H9 (cell line): Measurements from ENCODE around the gene ITGA2. TPM values are rescaled to one million over a fixed set of nuclear protein-coding genes. Genes with fewer than 3 reads are reported as not detected.

ENCODE experiments used
- DNase-seq: peaks from one replicate; pipeline ENCODE4 v3.0.0-alpha.2; 2017
- H2AFZ ChIP-seq: one replicate; pipeline ENCODE4 v1.6.1; 2013; ENCODE audit warnings: mild to moderate bottlenecking, low read length, control low read depth, moderate library complexity
- H2AK5ac ChIP-seq: 2 replicates; pipeline ENCODE4 v1.6.1; 2013; ENCODE audit warnings: low read length, control low read depth, mixed read lengths; ENCODE audit not compliant: insufficient read length
- H2BK120ac ChIP-seq: one replicate; pipeline ENCODE4 v1.6.1; 2013; ENCODE audit warnings: low read depth, mild to moderate bottlenecking, low read length, control low read depth, inconsistent platforms; ENCODE audit not compliant: poor library complexity, severe bottlenecking
- H2BK12ac ChIP-seq: 2 replicates; pipeline ENCODE4 v1.6.1; 2013; ENCODE audit warnings: low read length, control low read depth, mixed read lengths, low read depth; ENCODE audit not compliant: insufficient read length
- H2BK15ac ChIP-seq: 2 replicates; pipeline ENCODE4 v1.6.1; 2013; ENCODE audit warnings: low read depth, low read length, control low read depth
- H2BK20ac ChIP-seq: one replicate; pipeline ENCODE4 v1.6.1; 2013; ENCODE audit warnings: low read depth, mild to moderate bottlenecking, low read length, control low read depth, inconsistent platforms; ENCODE audit not compliant: poor library complexity, severe bottlenecking
- H2BK5ac ChIP-seq: 2 replicates; pipeline ENCODE4 v1.6.1; 2013; ENCODE audit warnings: low read length, control low read depth, mixed read lengths; ENCODE audit not compliant: insufficient read length
- H3K14ac ChIP-seq: 2 replicates; pipeline ENCODE4 v1.6.1; 2013; ENCODE audit warnings: low read length, control low read depth; ENCODE audit not compliant: insufficient read depth
- H3K18ac ChIP-seq: 2 replicates; pipeline ENCODE4 v1.6.1; 2013; ENCODE audit warnings: low read depth, mild to moderate bottlenecking, mixed read lengths, low read length, control low read depth; ENCODE audit not compliant: insufficient read length
- H3K23ac ChIP-seq: 2 replicates; pipeline ENCODE4 v1.6.1; 2013; ENCODE audit warnings: low read length, control low read depth, mixed read lengths, low read depth; ENCODE audit not compliant: insufficient read length
- H3K23me2 ChIP-seq: 2 replicates; pipeline ENCODE4 v1.6.1; 2013; ENCODE audit warnings: low read depth, mild to moderate bottlenecking, mixed read lengths, low read length, control low read depth; ENCODE audit not compliant: insufficient read length, poor library complexity, severe bottlenecking
- H3K27ac ChIP-seq: 2 replicates; pipeline ENCODE4 v1.5.1; 2013; ENCODE audit warnings: low read length, control low read depth, mixed read lengths, low read depth; ENCODE audit not compliant: insufficient read length
- H3K27me3 ChIP-seq: 2 replicates; pipeline ENCODE4 v1.6.1; 2013; ENCODE audit warnings: low read length, control low read depth, inconsistent platforms; ENCODE audit not compliant: insufficient read depth
- H3K4ac ChIP-seq: 2 replicates; pipeline ENCODE4 v1.6.1; 2013; ENCODE audit warnings: low read depth, mild to moderate bottlenecking, control low read depth, inconsistent platforms, low read length, moderate library complexity
- H3K4me1 ChIP-seq: 2 replicates; pipeline ENCODE4 v1.6.1; 2013; ENCODE audit warnings: low read length, control low read depth, inconsistent platforms; ENCODE audit not compliant: insufficient read depth
- H3K4me2 ChIP-seq: 2 replicates; pipeline ENCODE4 v1.6.1; 2013; ENCODE audit warnings: low read length, control low read depth, mixed read lengths; ENCODE audit not compliant: insufficient read length, insufficient read depth
- H3K56ac ChIP-seq: 2 replicates; pipeline ENCODE4 v1.6.1; 2013; ENCODE audit warnings: low read depth, mild to moderate bottlenecking, mixed read lengths, low read length, control low read depth; ENCODE audit not compliant: insufficient read length
- H3K79me1 ChIP-seq: 2 replicates; pipeline ENCODE4 v1.6.1; 2013; ENCODE audit warnings: low read depth, mild to moderate bottlenecking, moderate library complexity, low read length, control low read depth, inconsistent platforms; ENCODE audit not compliant: insufficient read depth, poor library complexity, severe bottlenecking
- H3K79me2 ChIP-seq: 2 replicates; pipeline ENCODE4 v1.6.1; 2013; ENCODE audit warnings: low read length, control low read depth, inconsistent platforms; ENCODE audit not compliant: insufficient read depth
- H3K9ac ChIP-seq: 2 replicates; pipeline ENCODE4 v1.6.1; 2013; ENCODE audit warnings: low read length, control low read depth, mixed read lengths; ENCODE audit not compliant: insufficient read length; ENCODE audit errors: extremely low read depth
- H3K9me3 ChIP-seq: one replicate; pipeline ENCODE4 v1.6.1; 2013; ENCODE audit warnings: low read depth, low read length, inconsistent platforms; ENCODE audit not compliant: control insufficient read depth
- H3T11ph ChIP-seq: one replicate; pipeline ENCODE4 v1.6.1; 2013; ENCODE audit warnings: mild to moderate bottlenecking, low read length, control low read depth, inconsistent platforms
- H4K20me1 ChIP-seq: one replicate; pipeline ENCODE4 v1.6.1; 2013; ENCODE audit not compliant: control insufficient read depth, insufficient read length, insufficient read depth
- H4K5ac ChIP-seq: 2 replicates; pipeline ENCODE4 v1.6.1; 2013; ENCODE audit warnings: low read depth, mild to moderate bottlenecking, mixed read lengths, low read length, control low read depth; ENCODE audit not compliant: insufficient read length
- H4K8ac ChIP-seq: replicated peaks from 2 replicates; pipeline ENCODE4 v1.6.1; 2013; ENCODE audit warnings: low read length, control low read depth, mixed read lengths, low read depth; ENCODE audit not compliant: insufficient read length
- H4K91ac ChIP-seq: 2 replicates; pipeline ENCODE4 v1.6.1; 2013; ENCODE audit warnings: low read depth, mild to moderate bottlenecking, moderate library complexity, mixed read lengths, low read length, control low read depth; ENCODE audit not compliant: insufficient read length
- H3K27ac Mint-ChIP-seq, 3 experiments: 2 replicates in 2 of 3; 3 replicates in 1 of 3; pipeline ENCODE4 v1.8.0; 2020 to 2021; ENCODE audit warnings: mixed read lengths in 3 of 3, mild to moderate bottlenecking in 1 of 3, moderate library complexity in 1 of 3
- H3K27me3 Mint-ChIP-seq: 2 replicates; pipeline ENCODE4 v1.8.0; 2021; ENCODE audit warnings: low read depth, mild to moderate bottlenecking, moderate library complexity, mixed read lengths
- H3K36me3 Mint-ChIP-seq, 3 experiments: 2 replicates in 2 of 3; 3 replicates in 1 of 3; pipeline ENCODE4 v1.8.0; 2020 to 2021; ENCODE audit warnings: low read depth in 3 of 3, mixed read lengths in 3 of 3; ENCODE audit not compliant: insufficient read depth in 1 of 3
- H3K4me1 Mint-ChIP-seq, 2 experiments: 2 replicates each; pipeline ENCODE4 v1.8.0; 2020; ENCODE audit warnings: mixed read lengths in 2 of 2
- H3K4me3 Mint-ChIP-seq, 2 experiments: 2 replicates in 1 of 2; 3 replicates in 1 of 2; pipeline ENCODE4 v1.8.0; 2020 to 2021; ENCODE audit warnings: mild to moderate bottlenecking in 2 of 2, mixed read lengths in 2 of 2, moderate library complexity in 1 of 2
- H3K9me3 Mint-ChIP-seq, 2 experiments: 2 replicates in 1 of 2; 3 replicates in 1 of 2; pipeline ENCODE4 v1.8.0; 2020; ENCODE audit warnings: mild to moderate bottlenecking in 2 of 2, mixed read lengths in 2 of 2, moderate library complexity in 1 of 2
- WGBS: extraction: QIAGEN DNeasy Blood & Tissue Kit; methylation state at CpG from one replicate; pipeline ENCODE4 v1.1.7; 2013; ENCODE audit warnings: missing lambda C conversion rate, low lambda C conversion rate, mixed read lengths; ENCODE audit not compliant: insufficient read length; ENCODE audit errors: extremely low coverage; 5-methylcytosine and 5-hydroxymethylcytosine counted together
- total RNA-seq: library from RNA; stranded (reverse); gene quantifications from 2 replicates; pipeline ENCODE4 v1.2.1, GENCODE V29; 2021
- TF ChIP-seq, protein P1 (sequence below): fragments of 200-600 bp; sonication (generic); conservative IDR thresholded peaks from 3 replicates; pipeline ENCODE4 v1.8.0; 2021; ENCODE audit warnings: antibody characterized with exemption, mild to moderate bottlenecking

ITGA2 gene
- total RNA-seq, 1 experiment from 2014 or later: 3.0 TPM

DNA sequence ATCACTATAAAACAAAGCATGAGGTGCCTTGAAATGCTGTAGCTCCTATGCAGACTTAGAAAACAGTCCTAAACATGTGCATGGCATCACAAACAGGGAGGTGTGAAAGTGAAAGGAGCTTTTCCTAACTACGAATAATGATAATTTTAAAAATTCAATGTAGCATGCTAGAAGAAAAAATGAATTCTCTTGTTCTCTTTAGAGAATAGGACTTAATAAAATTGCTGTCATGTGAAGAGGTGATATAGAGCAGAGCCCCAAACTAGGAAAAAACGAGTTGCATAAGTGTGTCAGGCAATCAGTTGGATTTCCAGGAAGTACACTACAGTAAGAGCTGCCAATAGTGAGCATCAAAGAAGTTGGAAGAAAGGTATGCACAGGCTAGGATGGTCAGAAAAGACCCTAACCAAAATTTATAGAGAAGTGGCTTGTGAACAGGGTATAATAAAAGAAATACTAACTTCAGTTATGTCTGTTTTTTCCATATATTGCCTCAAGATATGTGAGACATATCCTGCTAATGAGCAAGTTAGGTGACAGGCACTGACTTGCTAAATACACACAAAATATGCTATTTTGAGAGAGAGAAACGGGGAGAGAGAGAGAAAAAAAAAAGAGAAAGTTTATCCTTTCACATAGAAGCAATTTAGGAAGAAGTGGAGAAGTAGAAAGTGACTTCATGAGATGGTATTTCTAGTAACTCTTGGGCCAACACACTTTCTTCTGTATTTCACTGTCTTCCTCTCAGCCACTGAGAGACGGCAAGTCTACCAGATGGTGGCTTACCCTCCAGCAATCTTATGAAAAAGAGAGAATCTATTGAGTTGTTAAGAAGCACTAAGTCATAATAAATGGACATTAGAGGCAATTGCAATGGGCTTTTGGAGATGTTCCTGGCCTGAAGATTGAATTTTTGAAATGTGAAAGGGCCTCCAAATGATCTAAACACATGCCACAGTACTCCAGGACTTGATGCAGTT is 18.0 kb downstream of the ITGA2 start:
- Histone ChIP-seq H3K9me3 (no peaks in the 10 kb centered on the region), H3K79me1 (no peaks in the 10 kb centered on the region), H3K4ac (no peak overlapping the region), H3K18ac (no peak overlapping the region), H2AK5ac (no peak overlapping the region), H2AFZ (no peak overlapping the region), H4K20me1 (no peaks in the 10 kb centered on the region), H3K79me2 (no peaks in the 10 kb centered on the region), H2BK120ac (no peak overlapping the region), H4K91ac (no peak overlapping the region), H3K27ac (no peak overlapping the region), H3K27me3 (no peaks in the 10 kb centered on the region), H2BK20ac (no peak overlapping the region), H3K4me2 (no peak overlapping the region), H3K23me2 (no peaks in the 10 kb centered on the region), H4K5ac (no peak overlapping the region), H3K4me1 (no peaks in the 10 kb centered on the region), H4K8ac (no peak overlapping the region), H3K56ac (no peak overlapping the region), H2BK15ac (no peak overlapping the region), H3K23ac (no peak overlapping the region), H3K9ac (no peak overlapping the region), H3K14ac (no peak overlapping the region), H2BK12ac (no peak overlapping the region), H2BK5ac (no peak overlapping the region), H3T11ph (no peak overlapping the region)
- WGBS: no CpG with 5 or more reads among the region's 4 CpGs
- no peak overlapping the region for H3K4me3 Mint-ChIP-seq
- no peak for DNase-seq
- no peaks in the 10 kb centered on the region for H3K9me3 Mint-ChIP-seq
- peaks cover 0 to 9% of the 10 kb centered on the region in 2 experiments; a peak in 2 of 4 replicates for H3K4me1 Mint-ChIP-seq
- H3K36me3 Mint-ChIP-seq: no peaks in the 10 kb centered on the region; a peak in 1 of 7 replicates
- H3K27ac Mint-ChIP-seq: no peak overlapping the region
- TF ChIP-seq, protein P1, sequence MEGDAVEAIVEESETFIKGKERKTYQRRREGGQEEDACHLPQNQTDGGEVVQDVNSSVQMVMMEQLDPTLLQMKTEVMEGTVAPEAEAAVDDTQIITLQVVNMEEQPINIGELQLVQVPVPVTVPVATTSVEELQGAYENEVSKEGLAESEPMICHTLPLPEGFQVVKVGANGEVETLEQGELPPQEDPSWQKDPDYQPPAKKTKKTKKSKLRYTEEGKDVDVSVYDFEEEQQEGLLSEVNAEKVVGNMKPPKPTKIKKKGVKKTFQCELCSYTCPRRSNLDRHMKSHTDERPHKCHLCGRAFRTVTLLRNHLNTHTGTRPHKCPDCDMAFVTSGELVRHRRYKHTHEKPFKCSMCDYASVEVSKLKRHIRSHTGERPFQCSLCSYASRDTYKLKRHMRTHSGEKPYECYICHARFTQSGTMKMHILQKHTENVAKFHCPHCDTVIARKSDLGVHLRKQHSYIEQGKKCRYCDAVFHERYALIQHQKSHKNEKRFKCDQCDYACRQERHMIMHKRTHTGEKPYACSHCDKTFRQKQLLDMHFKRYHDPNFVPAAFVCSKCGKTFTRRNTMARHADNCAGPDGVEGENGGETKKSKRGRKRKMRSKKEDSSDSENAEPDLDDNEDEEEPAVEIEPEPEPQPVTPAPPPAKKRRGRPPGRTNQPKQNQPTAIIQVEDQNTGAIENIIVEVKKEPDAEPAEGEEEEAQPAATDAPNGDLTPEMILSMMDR: no peak
- H3K27me3 Mint-ChIP-seq: no peaks in the 10 kb centered on the region
